NB4 (cell line): ENCODE data around the gene TGFBR3.

Experiments used
- MAX ChIP-seq: IDR thresholded peaks from 2 replicates; pipeline ENCODE4 v1.6.1; 2011; ENCODE audit warnings: low read depth, low read length
- POLR2A ChIP-seq: IDR thresholded peaks from 2 replicates; pipeline ENCODE4 v1.6.1; 2011; ENCODE audit warnings: mild to moderate bottlenecking; ENCODE audit not compliant: insufficient read length; ENCODE audit errors: extremely low read depth
- TF ChIP-seq, protein P1 (sequence below): IDR thresholded peaks from one replicate; pipeline ENCODE4 v1.5.1; 2012; ENCODE audit warnings: low read depth, low read length

DNA sequence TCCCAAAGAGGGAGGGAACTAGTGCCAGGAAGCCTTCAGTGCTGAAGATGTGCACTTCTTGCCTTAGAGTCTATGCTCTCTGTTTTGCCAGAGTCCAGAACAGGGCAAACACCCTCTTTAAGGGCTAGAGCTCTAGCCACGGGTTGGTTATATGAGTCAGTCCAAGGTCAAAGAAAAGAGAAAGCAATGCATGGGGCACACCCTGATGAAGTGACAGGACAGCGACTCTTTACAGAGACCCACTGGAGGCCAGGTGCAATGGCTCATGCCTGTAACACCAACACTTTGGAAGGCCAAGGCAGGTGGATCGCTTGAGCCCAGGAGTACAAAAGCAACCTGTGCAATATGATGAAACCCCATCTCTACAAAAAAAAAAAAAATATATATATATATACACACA is 86.1 kb downstream of the TGFBR3 start:
- no peak for TF ChIP-seq POLR2A
- TF ChIP-seq, protein P1, sequence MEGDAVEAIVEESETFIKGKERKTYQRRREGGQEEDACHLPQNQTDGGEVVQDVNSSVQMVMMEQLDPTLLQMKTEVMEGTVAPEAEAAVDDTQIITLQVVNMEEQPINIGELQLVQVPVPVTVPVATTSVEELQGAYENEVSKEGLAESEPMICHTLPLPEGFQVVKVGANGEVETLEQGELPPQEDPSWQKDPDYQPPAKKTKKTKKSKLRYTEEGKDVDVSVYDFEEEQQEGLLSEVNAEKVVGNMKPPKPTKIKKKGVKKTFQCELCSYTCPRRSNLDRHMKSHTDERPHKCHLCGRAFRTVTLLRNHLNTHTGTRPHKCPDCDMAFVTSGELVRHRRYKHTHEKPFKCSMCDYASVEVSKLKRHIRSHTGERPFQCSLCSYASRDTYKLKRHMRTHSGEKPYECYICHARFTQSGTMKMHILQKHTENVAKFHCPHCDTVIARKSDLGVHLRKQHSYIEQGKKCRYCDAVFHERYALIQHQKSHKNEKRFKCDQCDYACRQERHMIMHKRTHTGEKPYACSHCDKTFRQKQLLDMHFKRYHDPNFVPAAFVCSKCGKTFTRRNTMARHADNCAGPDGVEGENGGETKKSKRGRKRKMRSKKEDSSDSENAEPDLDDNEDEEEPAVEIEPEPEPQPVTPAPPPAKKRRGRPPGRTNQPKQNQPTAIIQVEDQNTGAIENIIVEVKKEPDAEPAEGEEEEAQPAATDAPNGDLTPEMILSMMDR = no peak
- no peak for TF ChIP-seq MAX
